BLaER1 (cell line): ENCODE data around the gene RHOG.

Experiments
- H3K27ac ChIP-seq: shearing (Covaris generic); formaldehyde crosslinking; 2 replicates; pipeline ENCODE4 v1.8.1; 2022
- H3K27me3 ChIP-seq: shearing (Covaris generic); formaldehyde crosslinking; 2 replicates; pipeline ENCODE4 v1.8.1; 2022
- H3K36me3 ChIP-seq: shearing (Covaris generic); formaldehyde crosslinking; 2 replicates; pipeline ENCODE4 v1.8.1; 2022
- H3K4me1 ChIP-seq: shearing (Covaris generic); formaldehyde crosslinking; 2 replicates; pipeline ENCODE4 v1.8.1; 2022
- H3K4me2 ChIP-seq: shearing (Covaris generic); formaldehyde crosslinking; 2 replicates; pipeline ENCODE4 v1.8.1; 2022
- H3K4me3 ChIP-seq: shearing (Covaris generic); formaldehyde crosslinking; 2 replicates; pipeline ENCODE4 v1.8.1; 2022
- H3K9ac ChIP-seq: shearing (Covaris generic); formaldehyde crosslinking; 2 replicates; pipeline ENCODE4 v1.8.1; 2022
- H3K9me3 ChIP-seq: shearing (Covaris generic); formaldehyde crosslinking; 2 replicates; pipeline ENCODE4 v1.8.1; 2022
- H4K20me1 ChIP-seq: shearing (Covaris generic); formaldehyde crosslinking; 2 replicates; pipeline ENCODE4 v1.8.1; 2022
- Cebpa-rat ChIP-seq: shearing (Covaris generic); IDR thresholded peaks from 2 replicates; pipeline ENCODE4 v1.8.1; 2022

Gene RHOG

DNA sequence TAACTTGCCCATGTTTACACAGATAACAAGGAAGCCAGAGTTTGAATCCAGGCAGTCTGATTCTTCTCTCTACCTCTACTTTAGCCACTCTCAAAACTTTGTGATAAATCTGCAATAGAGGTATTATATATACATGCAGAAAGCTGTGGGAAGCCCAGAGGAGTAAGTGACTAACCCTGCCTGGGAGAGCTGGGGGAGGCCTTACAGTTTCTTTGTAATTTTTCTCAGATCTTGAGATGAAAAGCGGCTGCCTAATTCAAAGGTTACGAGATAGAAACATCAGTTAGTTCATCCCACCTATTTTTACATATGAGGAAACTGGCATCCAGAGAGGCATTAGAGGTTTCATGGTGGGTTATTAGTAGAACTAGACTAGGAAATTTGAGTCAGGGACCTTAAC, 19.6 kb upstream of the RHOG start:
- Histone ChIP-seq H3K9ac (no peak overlapping the region), H3K27ac (no peak overlapping the region)

DNA sequence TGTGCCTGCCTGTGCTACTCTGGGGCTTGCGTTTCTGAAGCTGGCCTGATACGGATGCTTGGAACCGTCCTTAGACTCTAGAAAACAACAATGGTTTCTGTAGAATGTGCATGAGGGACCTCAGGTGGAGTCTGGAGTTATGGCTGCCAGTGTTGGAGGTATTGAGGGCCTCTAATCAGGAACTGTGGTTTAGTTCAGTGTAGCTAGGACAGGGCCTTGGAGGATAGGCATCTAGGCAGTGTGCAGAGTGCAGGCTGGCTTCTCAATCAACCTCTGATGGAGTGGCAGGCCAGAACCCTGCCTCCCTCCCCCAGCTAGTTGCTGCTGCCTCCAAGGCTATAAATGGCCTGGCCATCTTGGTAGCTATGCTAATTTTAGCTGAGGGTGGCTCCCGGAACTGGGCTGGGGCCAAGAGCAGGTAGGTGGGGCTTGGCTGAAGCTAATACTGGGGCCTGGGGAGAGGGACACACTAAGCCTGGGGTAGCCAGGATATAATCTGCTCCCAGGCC, 18.7 kb upstream of the RHOG start:
- Histone ChIP-seq H3K9me3 (no peaks in the 10 kb centered on the region), H3K4me2 (peak overlapping the region; percentile 98), H3K27me3 (peaks cover 8% of the 10 kb centered on the region; the same call in 1 of the 2 replicates), H3K27ac (no peak overlapping the region), H3K4me3 (no peak overlapping the region), H3K9ac (no peak overlapping the region), H3K4me1 (peaks cover 87% of the 10 kb centered on the region), H3K36me3 (no peaks in the 10 kb centered on the region), H4K20me1 (peaks cover 87% of the 10 kb centered on the region)
- TF ChIP-seq Cebpa-rat, result no peak

More for the DNA sequence above, 19.6 kb upstream of the RHOG start:
- peak overlapping the region; percentile 98 for H3K4me2 ChIP-seq
- peaks cover 92% of the 10 kb centered on the region for H3K4me1 ChIP-seq
- no peaks in the 10 kb centered on the region for H3K9me3 ChIP-seq
- peaks cover 96% of the 10 kb centered on the region for H4K20me1 ChIP-seq
- no peak for TF ChIP-seq Cebpa-rat
- peaks cover 8% of the 10 kb centered on the region; the same call in 1 of the 2 replicates for H3K27me3 ChIP-seq
- H3K4me3 ChIP-seq, result no peak overlapping the region
- H3K36me3 ChIP-seq, result no peaks in the 10 kb centered on the region

DNA sequence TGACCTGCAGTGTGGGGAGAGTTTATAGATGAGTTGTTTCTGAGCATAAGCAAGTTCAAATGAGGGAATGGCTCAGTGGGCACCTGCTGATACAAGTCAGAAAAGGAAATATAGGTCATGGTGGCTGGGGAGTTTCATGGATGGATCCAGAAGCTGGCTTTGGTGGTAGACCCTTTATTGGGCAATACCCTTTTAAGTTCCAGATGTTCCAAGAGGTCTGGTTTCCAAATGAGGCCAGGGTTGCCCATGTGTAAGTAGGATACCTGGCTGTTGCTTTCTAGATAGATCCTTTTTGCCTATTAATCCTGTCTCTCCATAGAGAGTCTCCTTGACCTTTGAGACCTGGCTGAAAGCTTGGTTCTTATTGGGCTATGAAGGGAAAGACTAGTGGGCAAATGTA, 16.9 kb upstream of the RHOG start:
- Histone ChIP-seq H3K9ac (no peak overlapping the region), H3K4me1 (peaks cover 87% of the 10 kb centered on the region), H4K20me1 (peaks cover 69% of the 10 kb centered on the region), H3K4me3 (no peak overlapping the region), H3K9me3 (no peaks in the 10 kb centered on the region), H3K36me3 (no peaks in the 10 kb centered on the region), H3K4me2 (peak overlapping the region; percentile 98), H3K27ac (no peak overlapping the region), H3K27me3 (peaks cover 8% of the 10 kb centered on the region; the same call in 1 of the 2 replicates)
- 0 out of 2 replicates have a peak, but pooled peaks have one; percentile 40 for TF ChIP-seq Cebpa-rat

DNA sequence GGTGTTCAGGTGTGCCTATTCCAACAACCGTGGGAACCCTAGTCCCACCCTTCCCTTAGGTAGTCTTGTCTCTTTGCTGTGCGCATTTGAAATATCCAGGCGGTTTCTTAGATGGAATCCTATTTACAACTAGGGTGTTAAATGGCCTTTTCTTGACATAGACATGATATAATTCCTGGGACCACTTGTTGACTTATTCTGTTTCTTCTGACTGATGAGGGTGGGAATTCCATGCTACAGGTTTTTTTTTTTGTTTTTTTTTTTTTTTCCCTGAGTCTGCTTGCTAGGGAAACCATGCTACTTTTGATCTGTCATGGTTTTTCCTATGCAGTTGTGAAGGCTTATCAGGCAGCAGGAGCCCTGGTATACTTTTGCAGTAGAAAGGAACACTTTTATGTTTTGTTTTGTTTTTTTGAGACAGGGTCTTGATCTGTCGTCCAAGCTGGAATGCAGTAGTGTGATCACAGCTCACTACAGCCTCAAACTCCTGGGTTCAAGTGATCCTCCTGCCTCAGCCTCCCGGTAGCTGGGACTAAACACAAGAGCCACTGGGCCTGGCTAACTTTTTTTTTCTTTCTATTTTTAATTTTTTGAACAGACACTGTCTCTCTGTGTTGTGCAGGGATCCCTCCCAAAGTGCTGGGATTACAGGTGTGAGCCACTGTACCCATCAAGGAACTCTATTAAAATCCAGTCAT, 16.2 kb upstream of the RHOG start:
- Histone ChIP-seq H3K4me3 (peak overlapping the region; percentile 89; the same call in 1 of the 2 replicates), H3K36me3 (no peaks in the 10 kb centered on the region), H3K9ac (no peak overlapping the region), H3K27ac (no peak overlapping the region), H3K27me3 (peaks cover 8% of the 10 kb centered on the region; the same call in 1 of the 2 replicates), H3K9me3 (no peaks in the 10 kb centered on the region), H3K4me1 (peaks cover 82% of the 10 kb centered on the region), H3K4me2 (peak overlapping the region; percentile 98), H4K20me1 (peaks cover 63% of the 10 kb centered on the region)
- TF ChIP-seq Cebpa-rat, result no peak

DNA sequence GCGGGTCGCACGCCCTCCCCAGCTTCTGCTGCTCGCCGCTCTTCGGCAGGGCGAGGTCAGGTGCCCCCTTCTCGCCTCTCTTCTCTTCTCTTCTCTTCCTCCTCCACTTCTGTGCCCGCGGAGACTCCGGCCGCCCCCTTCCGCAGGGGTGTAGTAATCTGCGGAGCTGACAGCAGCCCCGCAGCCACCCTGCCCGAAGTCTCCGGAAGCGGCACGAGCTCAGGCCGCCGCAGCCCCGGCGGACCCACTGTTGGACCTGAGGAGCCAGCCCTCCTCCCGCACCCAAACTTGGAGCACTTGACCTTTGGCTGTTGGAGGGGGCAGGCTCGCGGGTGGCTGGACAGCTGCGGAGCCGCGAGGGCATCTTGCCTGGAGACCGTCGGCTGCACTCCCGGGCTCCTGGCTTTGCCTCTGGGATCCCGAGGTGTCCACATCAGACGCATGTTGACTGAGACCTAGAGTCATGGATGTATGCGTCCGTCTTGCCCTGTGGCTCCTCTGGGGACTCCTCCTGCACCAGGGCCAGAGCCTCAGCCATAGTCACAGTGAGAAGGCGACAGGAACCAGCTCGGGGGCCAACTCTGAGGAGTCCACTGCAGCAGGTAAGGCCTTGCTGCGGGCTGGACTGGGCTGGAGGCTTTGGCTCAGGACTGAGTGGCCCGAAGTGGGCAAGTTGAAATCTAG, 15.2 kb upstream of the RHOG start:
- peaks cover 52% of the 10 kb centered on the region for H4K20me1 ChIP-seq
- peak overlapping the region; percentile 89 for H3K4me3 ChIP-seq
- peak overlapping the region; percentile 61 for H3K27ac ChIP-seq
- peak overlapping the region; percentile 80 for H3K9ac ChIP-seq
- H3K4me2 ChIP-seq, result peak overlapping the region; percentile 98
- H3K27me3 ChIP-seq, result peaks cover 8% of the 10 kb centered on the region; the same call in 1 of the 2 replicates
- H3K4me1 ChIP-seq, result peaks cover 71% of the 10 kb centered on the region
- no peak for TF ChIP-seq Cebpa-rat
- no peaks in the 10 kb centered on the region for H3K36me3 ChIP-seq
- no peaks in the 10 kb centered on the region for H3K9me3 ChIP-seq

DNA sequence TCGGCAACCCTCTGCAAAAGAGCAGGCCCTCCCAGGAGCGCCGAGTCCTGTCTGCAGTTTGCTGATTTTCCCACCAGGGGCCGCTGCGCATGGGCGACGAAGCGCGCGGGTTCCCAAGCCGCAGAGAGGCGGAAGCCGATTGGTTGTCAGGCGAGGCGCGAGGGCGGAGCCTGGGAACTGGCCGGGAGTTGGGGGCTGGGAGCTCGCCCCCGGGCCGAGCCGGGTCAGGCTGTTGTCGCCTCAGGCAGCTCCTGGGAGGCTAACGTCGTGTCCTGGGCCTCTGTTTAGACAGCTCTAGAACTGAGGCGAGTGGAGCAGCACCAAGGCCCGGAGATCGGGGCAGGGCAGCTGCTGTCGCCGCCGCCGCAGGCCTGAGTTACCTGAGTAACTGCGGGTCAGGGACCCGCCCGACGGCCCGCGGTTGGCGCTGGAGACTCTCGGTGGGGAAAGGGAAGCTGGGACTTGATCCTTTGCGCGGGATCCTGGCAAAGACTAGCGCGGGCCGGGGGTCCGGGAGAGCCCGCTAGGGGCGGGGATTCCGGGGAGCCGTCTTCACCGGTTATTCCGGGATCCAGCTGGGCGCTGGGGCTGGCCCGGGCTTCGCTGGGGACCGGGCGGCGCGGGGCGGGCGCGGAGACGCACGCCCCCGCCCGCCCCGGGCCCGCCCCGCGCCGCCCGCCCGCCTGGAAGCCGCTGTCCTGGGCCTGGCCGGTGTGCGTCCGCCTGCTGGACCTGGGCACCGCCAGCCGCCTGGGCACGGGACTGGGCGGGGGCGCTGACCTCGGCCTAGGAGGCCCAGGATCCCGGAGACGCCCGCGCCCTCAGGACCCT, 14.4 kb upstream of the RHOG start, which contains the start of gene STIM1:
Gene STIM1 (plus strand): TSS at position 688 of the 831 bp plus-strand sequence. CDS start 607 bp downstream, outside the sequence.
- H4K20me1 ChIP-seq, result peaks cover 44% of the 10 kb centered on the region
- H3K36me3 ChIP-seq, result no peaks in the 10 kb centered on the region
- no peaks in the 10 kb centered on the region for H3K9me3 ChIP-seq
- H3K4me1 ChIP-seq, result peaks cover 63% of the 10 kb centered on the region
- TF ChIP-seq Cebpa-rat, result no peak
- peaks cover 8% of the 10 kb centered on the region; the same call in 1 of the 2 replicates for H3K27me3 ChIP-seq
- H3K9ac ChIP-seq, result peak within 1 kb of the TSS; percentile 80
- H3K4me3 ChIP-seq, result peak within 1 kb of the TSS; percentile 89
- H3K27ac ChIP-seq, result peak within 1 kb of the TSS; percentile 85
- peak within 1 kb of the TSS; percentile 98 for H3K4me2 ChIP-seq

DNA sequence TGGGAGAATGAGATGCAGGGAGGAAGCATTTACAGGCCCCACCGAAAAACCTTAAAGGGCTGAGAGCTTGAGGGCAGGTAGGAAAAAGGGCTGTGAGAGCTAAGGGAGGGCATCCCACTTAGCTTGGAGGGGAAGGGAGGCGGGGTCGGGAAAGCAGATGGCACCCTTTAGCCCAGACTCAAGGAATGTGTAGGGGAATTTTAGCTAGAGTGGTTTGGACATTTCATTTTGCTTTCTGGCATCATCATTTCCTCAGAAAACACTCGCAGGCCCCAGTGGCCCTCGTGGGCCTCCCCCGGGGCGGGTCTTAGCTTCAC, 13.9 kb upstream of the RHOG start:
- Histone ChIP-seq H3K36me3 (no peaks in the 10 kb centered on the region), H3K9ac (peak overlapping the region; percentile 80), H3K4me3 (peak overlapping the region; percentile 89)

DNA sequence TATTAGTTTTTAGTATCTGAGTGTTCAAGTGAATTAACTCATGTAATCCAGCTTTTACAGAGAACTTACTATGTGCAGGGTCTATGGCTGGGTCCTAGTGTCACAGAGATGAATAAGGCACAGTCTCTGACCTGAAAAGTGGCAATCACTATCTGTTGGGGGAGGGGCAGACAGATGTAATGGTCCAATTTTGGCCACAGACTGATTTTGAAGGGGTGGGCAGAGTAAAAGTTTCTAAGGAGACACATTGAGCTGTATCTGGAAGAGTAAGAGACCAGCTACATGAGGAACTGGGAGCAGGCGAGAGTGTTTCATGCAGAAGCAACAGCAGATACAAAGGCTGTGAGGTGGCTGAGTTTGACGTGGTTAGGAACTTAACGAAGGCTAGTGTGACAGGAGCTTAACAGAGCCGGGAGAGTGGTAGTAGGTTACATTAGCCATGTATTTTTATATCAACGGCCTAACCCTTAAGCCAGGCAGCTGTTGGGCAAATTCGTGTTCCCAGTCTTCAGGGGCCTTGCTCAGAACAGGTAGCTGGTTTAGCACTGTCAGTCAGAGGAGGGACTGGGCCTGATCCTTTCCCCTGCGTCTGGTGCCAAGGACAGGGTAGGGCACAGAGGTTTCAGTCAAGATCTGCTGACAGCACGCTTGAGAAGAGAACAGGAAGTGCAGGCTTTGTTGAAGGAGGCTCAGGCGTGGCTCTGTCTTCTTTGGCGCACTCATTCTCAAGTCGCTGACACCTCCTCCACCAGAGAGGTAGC, 13.3 kb upstream of the RHOG start:
- Histone ChIP-seq H3K27ac (peak overlapping the region; percentile 85), H3K36me3 (no peaks in the 10 kb centered on the region), H3K9me3 (no peaks in the 10 kb centered on the region), H4K20me1 (peaks cover 33% of the 10 kb centered on the region), H3K4me3 (peak overlapping the region; percentile 89), H3K4me1 (peaks cover 52% of the 10 kb centered on the region), H3K4me2 (peak overlapping the region; percentile 98), H3K9ac (peak overlapping the region; percentile 80), H3K27me3 (peaks cover 8% of the 10 kb centered on the region; the same call in 1 of the 2 replicates)
- TF ChIP-seq Cebpa-rat, result no peak

More for the DNA sequence above, 13.9 kb upstream of the RHOG start:
- TF ChIP-seq Cebpa-rat, result no peak
- Histone ChIP-seq H3K9me3 (no peaks in the 10 kb centered on the region), H3K4me1 (peaks cover 58% of the 10 kb centered on the region), H3K27me3 (peaks cover 8% of the 10 kb centered on the region; the same call in 1 of the 2 replicates), H3K4me2 (peak overlapping the region; percentile 98), H3K27ac (peak overlapping the region; percentile 85), H4K20me1 (peaks cover 39% of the 10 kb centered on the region)

DNA sequence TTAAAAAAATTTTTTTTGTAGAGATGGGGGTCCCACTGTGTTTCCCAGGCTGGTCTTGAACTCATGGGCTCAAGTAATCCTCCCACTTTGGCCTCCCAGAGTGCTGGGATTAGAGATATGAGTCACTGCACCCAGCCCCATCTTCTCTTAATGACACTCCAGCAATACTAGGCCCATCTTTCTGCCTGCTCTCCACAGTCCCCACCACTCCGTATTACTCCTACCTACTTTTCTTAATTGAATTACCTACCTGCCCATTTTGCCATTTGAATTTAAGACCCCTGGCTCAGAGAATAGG, 12.7 kb upstream of the RHOG start:
- no peak for TF ChIP-seq Cebpa-rat
- Histone ChIP-seq H3K4me2 (peak overlapping the region; percentile 98), H3K27me3 (peaks cover 8% of the 10 kb centered on the region; the same call in 1 of the 2 replicates), H4K20me1 (peaks cover 27% of the 10 kb centered on the region), H3K9ac (no peak overlapping the region), H3K4me1 (peaks cover 46% of the 10 kb centered on the region), H3K27ac (no peak overlapping the region), H3K36me3 (no peaks in the 10 kb centered on the region), H3K9me3 (no peaks in the 10 kb centered on the region), H3K4me3 (no peak overlapping the region)
